OCI-M2 (cell line): ENCODE results near the gene GAS7.

ENCODE experiments used
- DNase-seq: peaks from one replicate; lab custom pipeline; 2025; ENCODE audit not compliant: unreplicated experiment; lab: John Stamatoyannopoulos, UW

GAS7 gene

GRCh38 chr17:9956474-9957131 lies 241.8 kb downstream of the GAS7 start:
- DNase-seq, result no peak

GRCh38 chr17:9953492-9953891 lies 244.9 kb downstream of the GAS7 start:
- DNase-seq, result no peak

GRCh38 chr17:9951803-9952202 lies 246.6 kb downstream of the GAS7 start:
- no peak for DNase-seq

- DNase-seq, result no peak
Observed at GRCh38 chr17:9948928-9949327, 249.5 kb downstream of the GAS7 start.

- no peak for DNase-seq
Observed at GRCh38 chr17:9944704-9945103, 253.7 kb downstream of the GAS7 start.

- no peak for DNase-seq
Observed at GRCh38 chr17:9943343-9943742, 255.1 kb downstream of the GAS7 start.

- no peak for DNase-seq
Observed at GRCh38 chr17:9942885-9943284, 255.5 kb downstream of the GAS7 start.

GRCh38 chr17:9941305-9941704 lies 257.1 kb downstream of the GAS7 start:
- no peak for DNase-seq

- no peak for DNase-seq
Observed at GRCh38 chr17:9940841-9941240, 257.6 kb downstream of the GAS7 start.

- no peak for DNase-seq
Observed at GRCh38 chr17:9938764-9939163, 259.6 kb downstream of the GAS7 start.

GRCh38 chr17:9937901-9938300 lies 260.5 kb downstream of the GAS7 start:
- no peak for DNase-seq

GRCh38 chr17:9937241-9937761 lies 261.1 kb downstream of the GAS7 start:
- no peak for DNase-seq

- DNase-seq, result no peak
Observed at GRCh38 chr17:9936095-9936494, 262.3 kb downstream of the GAS7 start.

- no peak for DNase-seq
Observed at GRCh38 chr17:9935408-9935807, 263.0 kb downstream of the GAS7 start.

GRCh38 chr17:9934331-9934730 lies 264.1 kb downstream of the GAS7 start:
- DNase-seq, result no peak

GRCh38 chr17:9932491-9932890 lies 265.9 kb downstream of the GAS7 start:
- DNase-seq, result no peak

GRCh38 chr17:9931144-9931741 lies 267.2 kb downstream of the GAS7 start:
- DNase-seq, result no peak

- no peak for DNase-seq
Observed at GRCh38 chr17:9929871-9930270, 268.5 kb downstream of the GAS7 start.

GRCh38 chr17:9928601-9929333 lies 269.6 kb downstream of the GAS7 start:
- DNase-seq, result no peak

- no peak for DNase-seq
Observed at GRCh38 chr17:9926150-9926804, 272.1 kb downstream of the GAS7 start.

GRCh38 chr17:9925457-9925856 lies 272.9 kb downstream of the GAS7 start:
- no peak for DNase-seq
